Fibroblast of lung (primary cell): ENCODE measurements around the gene SLC45A1.

Source experiments
- EZH2 ChIP-seq: IDR thresholded peaks from 2 replicates; pipeline ENCODE4 v1.5.1; 2012; ENCODE audit warnings: low read length, control low read depth, mild to moderate bottlenecking; ENCODE audit errors: missing control alignments
- TF ChIP-seq, protein P1 (sequence below), 2 donors: IDR thresholded peaks in 1 of 2; conservative IDR thresholded peaks in 1 of 2; 1 replicate in 1 of 2; 2 replicates in 1 of 2; pipeline ENCODE4 v1.5.1; 2011 to 2012; ENCODE audit warnings: low read length in 2 of 2, control low read depth in 1 of 2, inconsistent platforms in 1 of 2, low read depth in 1 of 2, mild to moderate bottlenecking in 1 of 2

DNA sequence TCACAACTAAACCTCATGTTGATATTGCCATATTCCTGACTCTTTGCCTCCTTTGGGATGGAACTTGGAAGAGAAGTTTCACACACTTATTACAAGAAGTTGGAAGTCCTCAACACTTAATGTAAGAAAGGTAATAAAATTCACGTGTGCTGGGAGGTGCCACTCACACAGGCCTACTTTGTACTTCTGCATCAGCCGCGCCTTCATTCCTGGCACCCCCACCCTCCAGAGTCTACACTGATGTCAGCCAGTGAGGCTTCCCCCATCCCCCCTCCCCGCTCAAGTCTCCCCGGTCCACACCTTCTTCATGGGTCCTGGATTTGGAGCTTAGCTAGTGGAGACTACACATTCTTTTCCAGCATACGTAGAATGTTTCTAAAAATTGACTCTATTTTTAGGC lies 24.8 kb upstream of the SLC45A1 start:
- TF ChIP-seq, protein P1, sequence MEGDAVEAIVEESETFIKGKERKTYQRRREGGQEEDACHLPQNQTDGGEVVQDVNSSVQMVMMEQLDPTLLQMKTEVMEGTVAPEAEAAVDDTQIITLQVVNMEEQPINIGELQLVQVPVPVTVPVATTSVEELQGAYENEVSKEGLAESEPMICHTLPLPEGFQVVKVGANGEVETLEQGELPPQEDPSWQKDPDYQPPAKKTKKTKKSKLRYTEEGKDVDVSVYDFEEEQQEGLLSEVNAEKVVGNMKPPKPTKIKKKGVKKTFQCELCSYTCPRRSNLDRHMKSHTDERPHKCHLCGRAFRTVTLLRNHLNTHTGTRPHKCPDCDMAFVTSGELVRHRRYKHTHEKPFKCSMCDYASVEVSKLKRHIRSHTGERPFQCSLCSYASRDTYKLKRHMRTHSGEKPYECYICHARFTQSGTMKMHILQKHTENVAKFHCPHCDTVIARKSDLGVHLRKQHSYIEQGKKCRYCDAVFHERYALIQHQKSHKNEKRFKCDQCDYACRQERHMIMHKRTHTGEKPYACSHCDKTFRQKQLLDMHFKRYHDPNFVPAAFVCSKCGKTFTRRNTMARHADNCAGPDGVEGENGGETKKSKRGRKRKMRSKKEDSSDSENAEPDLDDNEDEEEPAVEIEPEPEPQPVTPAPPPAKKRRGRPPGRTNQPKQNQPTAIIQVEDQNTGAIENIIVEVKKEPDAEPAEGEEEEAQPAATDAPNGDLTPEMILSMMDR (conservative IDR thresholded peaks at IDR 0.05 in 1 of 2, IDR thresholded peaks at IDR 0.05 in 1 of 2; ENCODE audit: low read depth in 1 of 2, low read length in 2 of 2): no peak
- no peak for TF ChIP-seq EZH2
